HTR-8/SVneo (cell line): ENCODE measurements around the gene LAP3.
"Not testable (repeated sequence)": the region's sequence is repeated elsewhere in the genome, so short reads cannot be mapped to it uniquely, and the experiment has no call there.

ENCODE experiments used
- DNase-seq: peaks from one replicate; pipeline ENCODE4 v3.0.0; 2011; ENCODE audit warnings: low spot score, mixed read lengths; ENCODE audit not compliant: insufficient read length
- FAIRE-seq: peaks from 2 replicates; lab custom pipeline; 2011; peaks lifted over from hg19 to GRCh38; lab: Jason Lieb, UNC

The LAP3 gene

DNA sequence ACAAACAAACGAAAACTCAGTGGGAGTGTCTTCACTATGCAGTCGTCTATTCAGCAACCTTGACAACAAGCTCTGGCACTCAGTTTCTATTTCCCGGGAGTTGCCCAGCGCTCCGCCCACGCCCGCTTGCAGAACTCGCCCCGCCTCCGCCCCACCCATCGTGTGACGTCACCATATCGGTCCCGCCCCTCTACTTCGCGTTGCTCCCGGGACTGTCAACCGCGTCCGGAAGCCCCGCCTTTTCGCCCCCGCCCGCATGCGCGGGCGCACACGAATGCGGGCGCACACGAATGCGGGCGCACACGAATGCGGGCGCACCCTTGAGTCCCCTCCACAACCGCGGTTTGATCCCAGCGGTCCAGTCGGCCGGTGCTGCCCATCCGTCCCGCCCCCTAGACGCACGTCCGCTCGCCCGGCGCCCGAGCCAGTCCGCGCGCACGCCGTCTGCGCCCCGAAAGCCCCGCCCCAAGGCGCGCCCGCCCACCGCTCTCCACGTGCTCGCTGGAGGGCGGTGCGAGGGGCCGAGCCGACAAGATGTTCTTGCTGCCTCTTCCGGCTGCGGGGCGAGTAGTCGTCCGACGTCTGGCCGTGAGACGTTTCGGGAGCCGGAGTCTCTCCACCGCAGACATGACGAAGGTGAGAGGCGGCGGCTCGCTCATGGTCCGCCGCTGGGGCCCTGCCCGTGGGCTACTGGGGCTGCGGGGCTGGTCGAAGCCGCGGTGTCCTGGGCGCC lies at the start of gene LAP3:
Gene LAP3, plus strand, starts transcription at position 267 of the 733 bp plus-strand sequence. Its CDS starts 268 bp downstream, at position 535.
- DNase-seq, result peak; percentile 90
- peak; percentile 95 for FAIRE-seq

GRCh38 chr4:17528551-17529165 lies 48.3 kb upstream of the LAP3 start:
- FAIRE-seq (peak; percentile 36), DNase-seq (no peak)

- FAIRE-seq, result no peak
- no peak for DNase-seq
These were observed 45.3 kb upstream of the LAP3 start for GRCh38 chr4:17531538-17532285.

- no peak for FAIRE-seq
- DNase-seq, result no peak
These were observed 42.3 kb upstream of the LAP3 start for GRCh38 chr4:17534705-17535104.

GRCh38 chr4:17535242-17535641 lies 41.8 kb upstream of the LAP3 start:
- no peak for DNase-seq
- no peak for FAIRE-seq

DNA sequence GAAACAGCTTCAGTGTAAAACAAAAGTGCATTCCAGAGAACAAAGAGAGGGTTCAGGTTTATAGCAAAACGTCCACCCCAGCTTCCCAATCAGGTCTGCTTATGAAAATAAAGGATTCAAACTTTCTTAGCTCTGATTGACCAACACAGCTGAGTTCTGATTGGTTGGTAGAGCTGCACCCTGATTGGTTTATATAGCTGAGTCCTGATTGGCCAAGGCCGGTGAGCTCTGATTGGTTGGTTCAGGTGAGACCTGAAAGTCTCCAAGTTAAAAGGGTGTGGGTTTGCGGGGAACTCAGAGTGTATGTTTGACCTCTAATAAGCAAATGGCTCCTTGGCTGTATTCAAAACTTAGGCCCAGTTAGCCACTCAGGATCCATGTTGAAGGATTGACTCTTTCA lies 41.1 kb upstream of the LAP3 start:
- no peak for FAIRE-seq

GRCh38 chr4:17537060-17537459 lies 39.9 kb upstream of the LAP3 start:
- not testable (repeated sequence) for DNase-seq, FAIRE-seq

More for the DNA sequence above, 41.1 kb upstream of the LAP3 start:
- DNase-seq, result no peak

DNA sequence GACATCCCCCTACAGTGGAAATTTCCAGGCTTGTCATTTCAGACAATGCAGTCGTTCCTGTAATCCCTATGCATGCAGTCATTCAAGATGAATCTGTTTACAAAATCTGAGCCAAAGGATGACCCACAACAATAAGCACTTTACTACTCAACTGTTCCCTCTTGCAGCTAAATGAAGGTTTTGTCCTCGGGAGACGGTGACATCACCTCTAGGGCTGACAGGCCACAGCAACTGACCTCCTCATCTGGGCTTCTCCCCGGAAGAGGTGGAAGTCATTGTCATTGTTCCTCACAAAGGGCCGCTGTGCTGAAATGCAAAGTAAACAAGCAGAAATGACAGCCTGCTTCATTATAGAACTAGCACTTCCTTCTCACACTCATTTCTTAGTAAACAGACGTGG lies 32.8 kb upstream of the LAP3 start:
- DNase-seq, result no peak
- no peak for FAIRE-seq

DNA sequence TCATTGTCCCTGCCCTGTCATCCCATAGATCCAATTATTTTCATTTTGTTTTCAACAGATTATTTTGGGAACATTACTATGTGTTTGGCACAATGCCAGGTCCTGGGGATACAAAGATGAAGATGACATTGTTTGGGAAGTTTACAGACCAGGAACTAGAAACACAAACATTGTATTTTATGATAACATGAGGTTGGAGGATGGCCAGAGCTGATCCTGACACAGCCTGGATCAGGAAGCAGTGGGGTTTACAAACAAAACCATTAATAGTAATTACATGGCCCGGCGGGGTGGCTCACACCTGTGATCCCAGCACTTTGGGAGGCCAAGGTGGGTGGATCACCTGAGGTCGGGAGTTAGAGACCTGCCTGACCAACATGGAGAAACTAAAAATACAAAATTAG lies 32.2 kb upstream of the LAP3 start:
- no peak for FAIRE-seq

GRCh38 chr4:17545374-17546140 lies 31.4 kb upstream of the LAP3 start:
- FAIRE-seq (no peak), DNase-seq (no peak)

More for the DNA sequence above, 32.2 kb upstream of the LAP3 start:
- no peak for DNase-seq

DNA sequence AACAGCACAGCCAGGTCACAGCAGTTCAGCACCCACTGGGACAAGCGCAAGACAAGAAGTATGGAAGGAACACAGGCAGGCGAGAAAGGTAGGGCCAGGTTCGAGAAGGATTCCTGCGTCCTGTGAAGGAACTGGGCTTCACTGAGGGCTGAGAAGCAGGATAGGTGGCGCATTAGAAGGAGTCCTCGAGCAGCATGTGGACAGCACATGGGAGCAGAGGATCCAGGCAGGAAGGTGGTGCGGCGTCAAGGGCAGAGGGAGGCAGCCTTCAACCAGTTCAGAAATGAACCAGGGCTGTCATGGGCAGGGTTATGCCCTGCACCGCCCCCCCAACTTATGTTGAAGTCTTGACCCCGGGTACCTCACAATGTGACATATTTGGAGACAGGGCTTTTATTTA lies 30.8 kb upstream of the LAP3 start:
- DNase-seq (no peak), FAIRE-seq (no peak)

DNA sequence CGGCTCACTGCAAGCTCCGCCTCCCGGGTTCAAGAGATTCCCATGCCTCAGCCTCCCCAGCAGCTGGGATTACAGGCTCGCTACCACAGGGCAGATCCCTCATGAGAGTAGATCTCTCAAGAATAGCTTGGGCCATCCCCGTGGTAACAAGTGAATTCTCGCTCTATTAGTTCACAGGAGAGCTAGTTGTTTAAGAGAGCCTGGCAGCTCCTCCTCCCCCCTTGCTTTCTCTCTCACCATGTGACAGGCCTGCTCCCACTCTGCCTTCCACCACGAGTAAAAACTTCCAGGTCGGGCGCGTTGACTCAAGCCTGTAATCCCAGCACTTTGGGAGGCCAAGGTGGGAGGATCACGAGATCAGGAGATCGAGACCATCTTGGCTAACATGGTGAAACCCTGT lies 30.3 kb upstream of the LAP3 start:
- DNase-seq (no peak), FAIRE-seq (no peak)

- FAIRE-seq (no peak), DNase-seq (no peak)
These were observed 26.4 kb upstream of the LAP3 start for GRCh38 chr4:17550549-17550948.

GRCh38 chr4:17552427-17552826 lies 24.6 kb upstream of the LAP3 start:
- FAIRE-seq (no peak), DNase-seq (no peak)

DNA sequence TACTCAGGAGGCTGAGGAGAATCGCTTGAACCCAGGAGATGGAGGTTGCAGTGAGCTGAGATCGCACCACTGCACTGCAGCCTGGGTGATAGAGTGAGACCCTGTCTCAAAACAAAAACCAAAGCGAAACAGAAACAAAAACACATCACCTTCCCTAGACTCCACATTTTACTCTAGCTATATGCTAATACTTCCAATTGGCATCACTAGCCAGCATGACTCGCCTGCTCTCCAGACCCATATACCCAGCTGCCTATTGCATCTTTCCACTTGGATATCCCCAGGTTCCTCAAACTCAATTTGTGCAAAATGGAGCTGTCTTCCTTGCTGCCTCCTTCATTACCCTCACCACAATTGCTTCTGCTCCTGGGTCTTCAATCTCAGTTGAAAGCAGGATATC lies 22.4 kb upstream of the LAP3 start:
- DNase-seq (no peak), FAIRE-seq (no peak)

- FAIRE-seq (no peak), DNase-seq (no peak)
These were observed 20.5 kb upstream of the LAP3 start for GRCh38 chr4:17556498-17556897.

GRCh38 chr4:17557880-17558279 lies 19.1 kb upstream of the LAP3 start:
- DNase-seq, result no peak
- no peak for FAIRE-seq

DNA sequence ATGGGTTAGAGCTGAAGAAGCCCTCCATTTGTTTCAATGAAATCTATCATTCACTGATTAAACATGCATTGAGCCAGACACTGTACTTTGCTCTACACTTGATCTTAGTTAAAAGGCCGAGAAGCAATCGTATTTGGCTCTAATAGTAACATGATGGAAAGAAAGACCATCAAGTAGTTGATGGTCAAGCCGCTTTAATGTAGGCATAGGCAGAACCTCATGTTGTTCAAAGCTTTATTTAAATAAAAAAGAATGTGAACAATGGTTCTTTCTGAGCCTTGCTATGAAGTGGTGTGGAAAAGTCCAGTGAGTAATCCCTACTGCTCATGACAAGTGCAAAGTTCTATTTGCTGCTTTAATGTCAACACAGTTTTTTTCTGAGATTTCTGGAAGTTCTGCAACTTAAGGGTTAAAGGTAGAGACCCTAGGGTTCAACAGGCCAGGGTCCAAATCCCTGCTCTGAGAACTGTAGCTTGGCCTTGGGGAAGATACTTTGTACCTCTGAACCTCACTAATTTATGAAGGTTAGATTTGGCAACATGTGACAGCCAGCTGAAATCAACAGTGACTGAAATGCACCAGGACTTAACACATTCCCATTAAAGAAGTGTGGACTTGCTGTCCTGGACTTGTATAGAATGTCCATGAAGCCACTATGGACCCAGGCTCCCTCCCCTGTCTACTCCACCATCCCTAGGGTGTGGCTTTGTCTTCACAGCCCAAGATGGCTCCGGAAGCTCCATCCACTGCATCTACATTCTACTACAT lies 17.9 kb upstream of the LAP3 start:
- DNase-seq, result no peak
- FAIRE-seq, result no peak

DNA sequence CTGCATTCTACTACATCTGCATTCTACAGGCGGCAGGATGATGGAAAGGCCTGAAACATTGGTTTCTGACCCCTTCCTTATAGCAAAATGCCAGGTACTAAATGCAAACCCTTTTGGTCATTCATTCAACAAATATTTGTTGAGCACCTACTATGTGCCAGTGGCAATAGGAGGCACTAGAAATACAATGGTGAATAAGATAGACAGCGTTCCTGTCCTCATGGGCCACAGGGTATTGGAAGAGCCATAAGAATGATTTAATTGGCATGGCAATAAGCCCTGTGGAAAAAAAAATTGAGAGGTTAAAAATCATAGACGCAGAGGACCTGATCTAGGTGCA lies 17.3 kb upstream of the LAP3 start:
- FAIRE-seq (no peak), DNase-seq (no peak)
